ENCODE data around the gene USP22. TPM values are rescaled to one million over a fixed set of nuclear protein-coding genes. Genes with fewer than 3 reads are reported as not detected.
A peak's percentile ranks its signal among the peaks of the same experiment; 100 is the strongest.

USP22 gene
- total RNA-seq, 1 experiment from 2014 or later, result 144 TPM

GRCh38 chr17:20995873-20996723 lies 46.7 kb downstream of the USP22 start:
- no peak for DNase-seq (ENCODE audit: low read depth)
- in situ Hi-C loops (cut with HindIII; ENCODE audit: low pct_unique_long_range_greater_than_20kb, low sequenced_read_pairs), result no loop called here

- in situ Hi-C loops (cut with HindIII; ENCODE audit: low pct_unique_long_range_greater_than_20kb, low sequenced_read_pairs), result no loop called here
- no peak for DNase-seq (ENCODE audit: low read depth)
These were observed 47.5 kb downstream of the USP22 start for GRCh38 chr17:20995164-20995872.

GRCh38 chr17:20994779-20995149 lies 48.0 kb downstream of the USP22 start:
- in situ Hi-C loops (cut with HindIII; ENCODE audit: low pct_unique_long_range_greater_than_20kb, low sequenced_read_pairs), result no loop called here
- no peak for DNase-seq (ENCODE audit: low read depth)

GRCh38 chr17:20993863-20994778 lies 48.7 kb downstream of the USP22 start:
- in situ Hi-C loops (cut with HindIII; ENCODE audit: low pct_unique_long_range_greater_than_20kb, low sequenced_read_pairs), result no loop called here
- DNase-seq (ENCODE audit: low read depth), result no peak

- peak; percentile 60 for DNase-seq (ENCODE audit: low read depth)
- in situ Hi-C loops (cut with HindIII; ENCODE audit: low pct_unique_long_range_greater_than_20kb, low sequenced_read_pairs), result no loop called here
These were observed 49.6 kb downstream of the USP22 start for GRCh38 chr17:20992987-20993862.

GRCh38 chr17:20992416-20992815 lies 50.4 kb downstream of the USP22 start:
- no peak for DNase-seq (ENCODE audit: low read depth)
- in situ Hi-C loops (cut with HindIII; ENCODE audit: low pct_unique_long_range_greater_than_20kb, low sequenced_read_pairs), result no loop called here

- in situ Hi-C loops (cut with HindIII; ENCODE audit: low pct_unique_long_range_greater_than_20kb, low sequenced_read_pairs), result no loop called here
- no peak for DNase-seq (ENCODE audit: low read depth)
These were observed 51.4 kb downstream of the USP22 start for GRCh38 chr17:20991276-20992037.

- DNase-seq (ENCODE audit: low read depth), result no peak
- in situ Hi-C loops (cut with HindIII; ENCODE audit: low pct_unique_long_range_greater_than_20kb, low sequenced_read_pairs), result no loop called here
These were observed 52.6 kb downstream of the USP22 start for GRCh38 chr17:20989991-20990855.

GRCh38 chr17:20989481-20989880 lies 53.3 kb downstream of the USP22 start:
- in situ Hi-C loops (cut with HindIII; ENCODE audit: low pct_unique_long_range_greater_than_20kb, low sequenced_read_pairs), result no loop called here
- no peak for DNase-seq (ENCODE audit: low read depth)

GRCh38 chr17:20988896-20989295 lies 53.9 kb downstream of the USP22 start:
- no peak for DNase-seq (ENCODE audit: low read depth)
- in situ Hi-C loops (cut with HindIII; ENCODE audit: low pct_unique_long_range_greater_than_20kb, low sequenced_read_pairs), result no loop called here

- in situ Hi-C loops (cut with HindIII; ENCODE audit: low pct_unique_long_range_greater_than_20kb, low sequenced_read_pairs), result no loop called here
- DNase-seq (ENCODE audit: low read depth), result no peak
These were observed 54.7 kb downstream of the USP22 start for GRCh38 chr17:20988001-20988636.

GRCh38 chr17:20987511-20987910 lies 55.3 kb downstream of the USP22 start:
- in situ Hi-C loops (cut with HindIII; ENCODE audit: low pct_unique_long_range_greater_than_20kb, low sequenced_read_pairs), result no loop called here
- DNase-seq (ENCODE audit: low read depth), result no peak

- no peak for DNase-seq (ENCODE audit: low read depth)
- in situ Hi-C loops (cut with HindIII; ENCODE audit: low pct_unique_long_range_greater_than_20kb, low sequenced_read_pairs), result no loop called here
These were observed 55.9 kb downstream of the USP22 start for GRCh38 chr17:20986767-20987510.

GRCh38 chr17:20983359-20983637 lies 59.5 kb downstream of the USP22 start:
- in situ Hi-C loops (cut with HindIII; ENCODE audit: low pct_unique_long_range_greater_than_20kb, low sequenced_read_pairs), result no loop called here
- no peak for DNase-seq (ENCODE audit: low read depth)

- in situ Hi-C loops (cut with HindIII; ENCODE audit: low pct_unique_long_range_greater_than_20kb, low sequenced_read_pairs), result no loop called here
- DNase-seq (ENCODE audit: low read depth), result no peak
These were observed 60.0 kb downstream of the USP22 start for GRCh38 chr17:20982589-20983358.

Data from Caki2 (cell line).